Neural cell (in vitro differentiated cells): ENCODE data around the gene NDUFAF5. TPM values are rescaled to one million over a fixed set of nuclear protein-coding genes. Genes with fewer than 3 reads are reported as not detected.

Source experiments
- H2AFZ ChIP-seq: fragments of 200-600, 300-800 bp; sonication (generic), shearing (Covaris generic); 2 replicates; pipeline ENCODE4 v1.6.0; 2014; ENCODE audit warnings: low read depth, mild to moderate bottlenecking, antibody characterized with exemption, low read length, moderate library complexity
- H3F3A ChIP-seq: fragments of 200-600 bp; shearing (Covaris generic); 2 replicates; pipeline ENCODE4 v1.6.1; 2016; ENCODE audit warnings: mild to moderate bottlenecking, moderate library complexity, mixed read lengths, antibody characterized with exemption, low read length; ENCODE audit not compliant: insufficient read depth, poor library complexity, severe bottlenecking
- H3K27ac ChIP-seq: fragments of 200-600, 300-800 bp; sonication (generic), shearing (Covaris generic); 2 replicates; pipeline ENCODE4 v1.5.1; 2014; ENCODE audit warnings: mild to moderate bottlenecking, low read length, moderate library complexity
- H3K27me3 ChIP-seq: fragments of 300-800, 200-600 bp; sonication (generic), shearing (Covaris generic); 2 replicates; pipeline ENCODE4 v1.6.0; 2014; ENCODE audit warnings: mild to moderate bottlenecking, low read depth, low read length, moderate library complexity; ENCODE audit not compliant: insufficient read depth
- H3K36me3 ChIP-seq: fragments of 300-800, 200-600 bp; sonication (generic), shearing (Covaris generic); 2 replicates; pipeline ENCODE4 v1.5.1; 2014; ENCODE audit warnings: mild to moderate bottlenecking, antibody characterized with exemption, low read length, moderate library complexity; ENCODE audit not compliant: insufficient read depth
- H3K4me2 ChIP-seq: fragments of 300-800, 200-600 bp; sonication (generic), shearing (Covaris generic); 2 replicates; pipeline ENCODE4 v1.6.0; 2014; ENCODE audit warnings: mild to moderate bottlenecking, low read length
- H3K4me3 ChIP-seq: fragments of 300-800, 200-600 bp; sonication (generic), shearing (Covaris generic); 2 replicates; pipeline ENCODE4 v1.5.1; 2014; ENCODE audit warnings: mild to moderate bottlenecking, low read length, moderate library complexity
- H3K79me2 ChIP-seq: fragments of 200-600 bp; shearing (Covaris generic); replicated peaks from 2 replicates; pipeline ENCODE4 v1.6.0; 2014; ENCODE audit warnings: mild to moderate bottlenecking, low read length, moderate library complexity; ENCODE audit not compliant: insufficient read depth
- H3K9ac ChIP-seq: fragments of 300-800, 200-600 bp; sonication (generic), shearing (Covaris generic); 2 replicates; pipeline ENCODE4 v1.6.1; 2016; ENCODE audit warnings: mild to moderate bottlenecking, low read length, mixed read lengths
- H3K9me2 ChIP-seq: fragments of 200-600 bp; shearing (Covaris generic); 2 replicates; pipeline ENCODE4 v1.6.1; 2016; ENCODE audit warnings: mild to moderate bottlenecking, low read length, mixed read lengths; ENCODE audit not compliant: insufficient read depth
- H3K9me3 ChIP-seq: fragments of 200-600, 300-800 bp; sonication (generic), shearing (Covaris generic); 2 replicates; pipeline ENCODE4 v1.6.1; 2016; ENCODE audit warnings: mild to moderate bottlenecking, mixed run types, low read length, moderate library complexity, mixed read lengths
- H4K20me1 ChIP-seq: fragments of 200-600 bp; shearing (Covaris generic); 2 replicates; pipeline ENCODE4 v1.6.1; 2016; ENCODE audit warnings: mild to moderate bottlenecking, mixed run types; ENCODE audit not compliant: insufficient read depth
- EP300 ChIP-seq: fragments of 450-650 bp; conservative IDR thresholded peaks from 2 replicates; pipeline ENCODE4 v1.6.1; 2014; ENCODE audit warnings: antibody characterized with exemption, mild to moderate bottlenecking, moderate library complexity; ENCODE audit not compliant: poor library complexity, severe bottlenecking
- EZH2 ChIP-seq: fragments of 200-600, 300-800 bp; shearing (Covaris generic), sonication (generic); IDR thresholded peaks from 2 replicates; pipeline ENCODE4 v1.6.1; 2014; ENCODE audit warnings: antibody characterized with exemption, low read length, borderline replicate concordance, mild to moderate bottlenecking; ENCODE audit not compliant: insufficient read depth, poor library complexity, severe bottlenecking
- MXI1 ChIP-seq: fragments of 450-650 bp; conservative IDR thresholded peaks from 2 replicates; pipeline ENCODE4 v1.6.1; 2014; ENCODE audit warnings: antibody characterized with exemption, mild to moderate bottlenecking; ENCODE audit not compliant: poor library complexity, severe bottlenecking
- POLR2AphosphoS5 ChIP-seq: IDR thresholded peaks from 2 replicates; pipeline ENCODE4 v1.6.1; 2012
- RAD21 ChIP-seq: fragments of 450-650 bp; conservative IDR thresholded peaks from 2 replicates; pipeline ENCODE4 v1.6.1; 2014; ENCODE audit warnings: antibody characterized with exemption, mild to moderate bottlenecking, moderate library complexity
- SMC3 ChIP-seq: fragments of 450-650 bp; conservative IDR thresholded peaks from 2 replicates; pipeline ENCODE4 v1.6.1; 2014; ENCODE audit warnings: antibody characterized with exemption, mild to moderate bottlenecking, moderate library complexity; ENCODE audit not compliant: poor library complexity
- TAF1 ChIP-seq: IDR thresholded peaks from 2 replicates; pipeline ENCODE4 v1.6.1; 2012; ENCODE audit warnings: low read depth
- polyA plus RNA-seq: library from polyadenylated mRNA; depleted of rRNA; stranded (reverse); fragments of >200 nt; gene quantifications from 2 replicates; pipeline ENCODE4 v1.2.3, GENCODE V29; 2014
- TF ChIP-seq, protein P1 (sequence below): IDR thresholded peaks from 2 replicates; pipeline ENCODE4 v1.6.1; 2012; ENCODE audit warnings: borderline replicate concordance
- TF ChIP-seq, protein P2 (sequence below): fragments of 450-650 bp; IDR thresholded peaks from 2 replicates; pipeline ENCODE4 v1.5.1; 2014; ENCODE audit warnings: antibody characterized with exemption, mild to moderate bottlenecking, moderate library complexity; ENCODE audit not compliant: poor library complexity, severe bottlenecking

NDUFAF5 gene
- polyA plus RNA-seq, 1 donor from 2014 or later, result 103 TPM

GRCh38 chr20:13778827-13779226 is 6.0 kb upstream of the NDUFAF5 start:
- Histone ChIP-seq H3K27ac (no peak overlapping the region), H3K4me3 (no peak overlapping the region), H3K9me2 (no peaks in the 10 kb centered on the region), H2AFZ (no peak overlapping the region), H3K9ac (no peak overlapping the region), H3K27me3 (no peaks in the 10 kb centered on the region), H3K79me2 (peaks cover 10% of the 10 kb centered on the region), H3F3A (no peaks in the 10 kb centered on the region), H3K36me3 (no peaks in the 10 kb centered on the region), H4K20me1 (no peaks in the 10 kb centered on the region), H3K9me3 (no peaks in the 10 kb centered on the region), H3K4me2 (no peak overlapping the region)
- no peak for TF ChIP-seq EP300
- TF ChIP-seq, protein P1, sequence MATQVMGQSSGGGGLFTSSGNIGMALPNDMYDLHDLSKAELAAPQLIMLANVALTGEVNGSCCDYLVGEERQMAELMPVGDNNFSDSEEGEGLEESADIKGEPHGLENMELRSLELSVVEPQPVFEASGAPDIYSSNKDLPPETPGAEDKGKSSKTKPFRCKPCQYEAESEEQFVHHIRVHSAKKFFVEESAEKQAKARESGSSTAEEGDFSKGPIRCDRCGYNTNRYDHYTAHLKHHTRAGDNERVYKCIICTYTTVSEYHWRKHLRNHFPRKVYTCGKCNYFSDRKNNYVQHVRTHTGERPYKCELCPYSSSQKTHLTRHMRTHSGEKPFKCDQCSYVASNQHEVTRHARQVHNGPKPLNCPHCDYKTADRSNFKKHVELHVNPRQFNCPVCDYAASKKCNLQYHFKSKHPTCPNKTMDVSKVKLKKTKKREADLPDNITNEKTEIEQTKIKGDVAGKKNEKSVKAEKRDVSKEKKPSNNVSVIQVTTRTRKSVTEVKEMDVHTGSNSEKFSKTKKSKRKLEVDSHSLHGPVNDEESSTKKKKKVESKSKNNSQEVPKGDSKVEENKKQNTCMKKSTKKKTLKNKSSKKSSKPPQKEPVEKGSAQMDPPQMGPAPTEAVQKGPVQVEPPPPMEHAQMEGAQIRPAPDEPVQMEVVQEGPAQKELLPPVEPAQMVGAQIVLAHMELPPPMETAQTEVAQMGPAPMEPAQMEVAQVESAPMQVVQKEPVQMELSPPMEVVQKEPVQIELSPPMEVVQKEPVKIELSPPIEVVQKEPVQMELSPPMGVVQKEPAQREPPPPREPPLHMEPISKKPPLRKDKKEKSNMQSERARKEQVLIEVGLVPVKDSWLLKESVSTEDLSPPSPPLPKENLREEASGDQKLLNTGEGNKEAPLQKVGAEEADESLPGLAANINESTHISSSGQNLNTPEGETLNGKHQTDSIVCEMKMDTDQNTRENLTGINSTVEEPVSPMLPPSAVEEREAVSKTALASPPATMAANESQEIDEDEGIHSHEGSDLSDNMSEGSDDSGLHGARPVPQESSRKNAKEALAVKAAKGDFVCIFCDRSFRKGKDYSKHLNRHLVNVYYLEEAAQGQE, result no peak
- TF ChIP-seq SMC3, result no peak
- no peak for TF ChIP-seq POLR2AphosphoS5
- no peak for TF ChIP-seq MXI1
- TF ChIP-seq, protein P2, sequence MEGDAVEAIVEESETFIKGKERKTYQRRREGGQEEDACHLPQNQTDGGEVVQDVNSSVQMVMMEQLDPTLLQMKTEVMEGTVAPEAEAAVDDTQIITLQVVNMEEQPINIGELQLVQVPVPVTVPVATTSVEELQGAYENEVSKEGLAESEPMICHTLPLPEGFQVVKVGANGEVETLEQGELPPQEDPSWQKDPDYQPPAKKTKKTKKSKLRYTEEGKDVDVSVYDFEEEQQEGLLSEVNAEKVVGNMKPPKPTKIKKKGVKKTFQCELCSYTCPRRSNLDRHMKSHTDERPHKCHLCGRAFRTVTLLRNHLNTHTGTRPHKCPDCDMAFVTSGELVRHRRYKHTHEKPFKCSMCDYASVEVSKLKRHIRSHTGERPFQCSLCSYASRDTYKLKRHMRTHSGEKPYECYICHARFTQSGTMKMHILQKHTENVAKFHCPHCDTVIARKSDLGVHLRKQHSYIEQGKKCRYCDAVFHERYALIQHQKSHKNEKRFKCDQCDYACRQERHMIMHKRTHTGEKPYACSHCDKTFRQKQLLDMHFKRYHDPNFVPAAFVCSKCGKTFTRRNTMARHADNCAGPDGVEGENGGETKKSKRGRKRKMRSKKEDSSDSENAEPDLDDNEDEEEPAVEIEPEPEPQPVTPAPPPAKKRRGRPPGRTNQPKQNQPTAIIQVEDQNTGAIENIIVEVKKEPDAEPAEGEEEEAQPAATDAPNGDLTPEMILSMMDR, result no peak
- no peak for TF ChIP-seq RAD21
- TF ChIP-seq TAF1, result no peak
- TF ChIP-seq EZH2, result no peak

DNA sequence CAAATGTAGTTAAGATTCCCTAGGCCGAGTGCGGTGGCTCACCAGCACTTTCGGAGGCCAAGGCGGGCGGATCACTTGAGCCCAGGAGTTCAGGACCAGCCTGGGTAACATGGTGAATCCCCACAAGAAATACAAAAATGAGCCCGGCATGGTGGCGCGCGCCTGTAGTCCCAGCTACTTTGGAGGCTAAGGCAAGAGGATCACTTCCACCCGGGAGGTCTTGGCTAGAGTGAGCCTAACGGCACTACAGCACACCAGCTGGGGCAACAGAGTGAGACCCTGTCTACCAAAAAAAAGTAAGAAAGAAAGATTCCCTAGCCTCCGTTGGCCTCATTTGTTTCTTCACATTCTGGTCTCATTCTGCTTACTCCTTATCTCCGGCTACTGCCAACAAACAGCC is 1.3 kb upstream of the NDUFAF5 start:
- H3K4me3 ChIP-seq, result peak overlapping the region; percentile 79

More for the DNA sequence above, 1.3 kb upstream of the NDUFAF5 start:
- Histone ChIP-seq H3K27me3 (no peaks in the 10 kb centered on the region), H3K9ac (no peak overlapping the region), H3K9me2 (no peaks in the 10 kb centered on the region), H3K4me2 (peak overlapping the region; percentile 81), H2AFZ (no peak overlapping the region), H3K27ac (no peak overlapping the region), H3K36me3 (no peaks in the 10 kb centered on the region), H3K9me3 (no peaks in the 10 kb centered on the region), H3K79me2 (peaks cover 35% of the 10 kb centered on the region), H3F3A (no peaks in the 10 kb centered on the region), H4K20me1 (no peaks in the 10 kb centered on the region)
- TF ChIP-seq SMC3 (no peak), TAF1 (no peak), RAD21 (no peak), EP300 (no peak), POLR2AphosphoS5 (no peak), MXI1 (no peak), EZH2 (no peak)
- TF ChIP-seq, protein P2, result no peak
- TF ChIP-seq, protein P1, result no peak
